GM12864 (cell line): ENCODE data around the gene MEX3D.

Source experiments
- DNase-seq: peaks from one replicate; pipeline ENCODE4 v3.0.0-alpha.2; 2011; ENCODE audit warnings: low read depth
- H3K4me3 ChIP-seq: 2 replicates; pipeline ENCODE4 v1.5.1; 2011; ENCODE audit warnings: mild to moderate bottlenecking, low read depth, low read length, control low read depth
- TF ChIP-seq, protein P1 (sequence below): IDR thresholded peaks from 2 replicates; pipeline ENCODE4 v1.5.1; 2011; ENCODE audit warnings: low read depth, mild to moderate bottlenecking, moderate library complexity, low read length, control low read depth, inconsistent platforms; ENCODE audit errors: missing control alignments

MEX3D gene

DNA sequence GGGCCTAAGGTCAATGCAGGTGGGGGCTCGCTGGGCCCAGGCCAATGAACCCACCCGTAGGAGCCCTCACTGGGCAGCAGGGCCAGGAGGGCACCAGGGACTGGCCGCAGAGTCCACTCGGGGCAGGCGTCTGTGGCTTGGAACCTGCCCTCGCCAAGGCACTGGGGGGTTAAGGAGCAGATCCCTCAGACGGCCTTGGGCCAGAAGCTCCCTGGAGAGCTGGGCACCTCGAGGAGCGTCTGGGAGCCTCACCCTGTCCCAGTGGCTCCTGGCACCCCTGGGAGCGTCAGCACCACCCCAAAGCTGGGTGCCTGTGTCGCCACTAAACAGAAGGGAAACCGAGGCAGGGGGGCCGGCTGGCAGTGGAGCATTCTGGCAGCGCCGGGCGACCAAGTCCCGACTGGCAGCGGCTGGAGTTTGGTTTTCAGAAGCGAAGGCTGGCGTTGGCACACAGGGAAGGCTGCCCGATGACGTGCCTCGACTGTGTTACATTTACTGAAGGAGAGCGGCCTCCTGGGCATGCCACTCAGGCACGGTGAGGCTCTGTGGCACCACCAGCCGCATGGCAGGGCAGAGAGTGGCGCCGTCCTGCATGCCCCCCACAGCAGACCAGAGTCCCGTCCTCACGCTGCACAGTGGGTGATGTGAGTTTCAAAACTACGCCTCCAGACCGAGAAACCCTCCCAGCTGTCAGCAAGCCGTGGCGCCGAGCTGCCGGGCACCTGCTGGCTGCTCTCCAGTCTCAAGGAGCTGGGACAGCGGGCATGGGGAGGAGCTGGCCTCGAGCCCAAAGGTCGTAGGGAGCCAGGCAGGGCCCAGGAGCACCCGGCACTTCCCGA, 9.2 kb upstream of the MEX3D start:
- TF ChIP-seq, protein P1, sequence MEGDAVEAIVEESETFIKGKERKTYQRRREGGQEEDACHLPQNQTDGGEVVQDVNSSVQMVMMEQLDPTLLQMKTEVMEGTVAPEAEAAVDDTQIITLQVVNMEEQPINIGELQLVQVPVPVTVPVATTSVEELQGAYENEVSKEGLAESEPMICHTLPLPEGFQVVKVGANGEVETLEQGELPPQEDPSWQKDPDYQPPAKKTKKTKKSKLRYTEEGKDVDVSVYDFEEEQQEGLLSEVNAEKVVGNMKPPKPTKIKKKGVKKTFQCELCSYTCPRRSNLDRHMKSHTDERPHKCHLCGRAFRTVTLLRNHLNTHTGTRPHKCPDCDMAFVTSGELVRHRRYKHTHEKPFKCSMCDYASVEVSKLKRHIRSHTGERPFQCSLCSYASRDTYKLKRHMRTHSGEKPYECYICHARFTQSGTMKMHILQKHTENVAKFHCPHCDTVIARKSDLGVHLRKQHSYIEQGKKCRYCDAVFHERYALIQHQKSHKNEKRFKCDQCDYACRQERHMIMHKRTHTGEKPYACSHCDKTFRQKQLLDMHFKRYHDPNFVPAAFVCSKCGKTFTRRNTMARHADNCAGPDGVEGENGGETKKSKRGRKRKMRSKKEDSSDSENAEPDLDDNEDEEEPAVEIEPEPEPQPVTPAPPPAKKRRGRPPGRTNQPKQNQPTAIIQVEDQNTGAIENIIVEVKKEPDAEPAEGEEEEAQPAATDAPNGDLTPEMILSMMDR = no peak
- DNase-seq = no peak
- H3K4me3 ChIP-seq = no peak overlapping the region

DNA sequence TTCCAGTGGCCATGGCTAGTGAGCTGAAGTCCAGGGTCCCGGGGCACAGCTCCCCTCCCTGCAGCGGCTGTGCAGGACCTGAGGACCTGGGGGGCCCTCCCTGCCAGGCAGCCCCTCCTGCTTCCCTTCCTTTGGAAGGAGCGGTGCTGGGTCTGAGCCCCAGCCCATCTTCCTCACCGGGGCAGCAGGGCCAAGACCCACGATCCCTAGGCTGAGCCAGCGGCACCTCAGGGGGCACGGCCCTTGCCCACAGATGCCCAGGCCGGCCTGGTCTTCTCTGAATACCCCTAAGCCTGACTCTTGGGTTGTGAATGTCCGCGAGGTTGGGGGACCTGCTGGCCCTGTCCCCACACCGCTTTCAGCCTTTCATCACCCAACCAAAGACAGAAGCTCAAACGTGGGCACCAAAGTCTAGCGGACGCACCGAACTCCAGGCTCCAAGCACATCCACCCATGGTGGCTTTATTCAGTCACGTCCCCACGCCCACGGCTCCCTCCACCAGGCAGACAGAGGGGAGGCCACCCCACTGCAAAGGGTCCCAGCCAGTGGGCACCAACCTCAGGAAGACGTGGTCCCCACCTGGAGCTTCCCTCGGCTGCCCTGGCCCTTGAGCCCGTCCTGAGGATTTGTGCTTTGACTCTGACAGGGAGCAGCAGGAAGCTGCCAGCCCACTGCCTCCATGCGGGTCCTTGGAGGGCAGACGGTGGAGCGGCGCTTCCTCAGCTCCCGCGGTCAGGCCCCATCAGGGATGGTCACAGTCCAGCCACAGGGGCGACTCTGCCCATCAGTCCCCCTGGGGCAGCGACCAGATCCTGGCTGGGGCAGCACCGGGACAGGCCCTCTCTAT, 8.3 kb upstream of the MEX3D start:
- no peak for DNase-seq
- TF ChIP-seq, protein P1 = no peak
- no peak overlapping the region for H3K4me3 ChIP-seq

DNA sequence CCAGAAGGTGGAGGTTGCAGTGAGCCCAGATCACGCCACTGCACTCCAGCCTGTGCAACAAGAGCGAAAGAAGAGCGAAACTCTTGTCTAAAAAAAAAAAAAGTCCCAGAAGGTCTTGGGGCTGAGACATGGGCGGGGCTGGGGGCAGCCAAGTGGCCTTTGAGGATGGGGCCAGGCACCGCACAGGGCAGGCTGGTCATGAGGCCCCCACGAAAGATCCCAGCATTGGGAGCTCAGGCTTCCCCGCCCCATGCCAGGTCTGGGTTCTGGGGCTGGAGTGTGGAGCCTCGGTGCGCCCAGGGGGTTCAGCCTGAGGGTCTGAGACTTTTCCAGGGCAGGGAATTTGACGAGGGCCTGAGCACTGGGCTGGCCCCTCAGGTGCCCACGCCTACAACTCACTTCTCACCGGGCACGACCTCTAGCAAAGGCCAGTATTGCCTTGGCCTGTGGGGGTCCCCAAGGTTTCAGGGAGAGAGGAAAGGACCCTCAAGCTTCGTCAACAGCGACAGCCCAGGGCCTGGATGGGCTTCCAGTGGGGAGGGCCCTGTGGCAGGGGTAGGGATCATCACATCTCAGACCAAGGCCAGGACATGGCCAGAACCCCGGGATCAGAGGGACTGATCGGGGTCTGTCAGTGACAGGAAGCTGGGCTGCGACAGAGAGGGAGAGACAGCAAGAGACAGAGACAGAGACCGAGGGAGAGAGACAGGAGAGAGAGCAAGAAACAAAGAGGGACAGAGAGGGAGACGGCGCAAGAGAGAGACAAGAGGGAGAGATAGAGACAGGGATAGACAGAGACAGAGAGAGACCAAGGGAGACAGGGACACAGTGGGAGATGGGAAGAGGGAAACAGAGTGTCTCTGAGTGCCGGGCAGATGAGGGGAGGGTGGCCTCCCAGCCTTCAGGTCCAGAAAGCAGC, 7.5 kb upstream of the MEX3D start:
- TF ChIP-seq, protein P1 = no peak
- no peak overlapping the region for H3K4me3 ChIP-seq
- no peak for DNase-seq

DNA sequence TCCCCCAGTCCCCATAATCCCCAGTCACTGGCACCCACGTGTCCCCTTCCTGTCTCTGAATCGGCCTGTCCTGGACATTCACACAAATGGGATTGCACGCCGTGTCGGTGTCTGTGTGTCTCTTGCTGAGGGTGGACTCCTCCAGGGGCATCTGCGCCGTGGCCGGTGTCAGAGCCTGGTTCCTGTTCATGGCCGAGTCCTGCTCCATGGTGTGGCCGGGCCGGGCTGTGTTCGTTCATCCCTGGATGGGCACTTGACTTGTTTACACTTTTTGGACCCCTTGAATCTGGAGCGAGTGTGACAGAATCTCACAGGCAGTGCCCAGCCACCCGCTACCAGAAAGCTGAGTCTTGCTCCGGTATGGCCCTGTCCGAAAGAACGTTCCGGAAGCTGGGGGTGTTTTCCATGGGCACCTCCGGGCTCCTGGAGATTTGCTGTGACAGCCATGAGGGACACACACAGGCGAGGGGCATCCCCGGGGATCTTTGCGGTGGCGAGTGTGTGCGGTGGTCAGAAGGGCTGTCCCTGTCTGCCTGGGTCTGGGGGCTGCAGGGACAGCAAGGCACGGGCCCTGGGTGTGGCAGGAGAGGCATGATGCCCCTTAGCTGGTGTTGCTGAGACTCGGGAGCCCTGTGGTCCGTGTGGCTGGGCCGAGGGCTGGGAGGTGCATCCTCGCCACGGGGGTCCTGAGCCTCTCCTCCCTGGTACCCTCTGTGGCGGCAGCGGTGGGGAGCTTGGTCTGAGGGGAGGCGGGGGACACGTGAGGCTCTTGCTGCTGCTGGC, 6.4 kb upstream of the MEX3D start:
- TF ChIP-seq, protein P1 = no peak
- no peak for DNase-seq
- no peak overlapping the region for H3K4me3 ChIP-seq

DNA sequence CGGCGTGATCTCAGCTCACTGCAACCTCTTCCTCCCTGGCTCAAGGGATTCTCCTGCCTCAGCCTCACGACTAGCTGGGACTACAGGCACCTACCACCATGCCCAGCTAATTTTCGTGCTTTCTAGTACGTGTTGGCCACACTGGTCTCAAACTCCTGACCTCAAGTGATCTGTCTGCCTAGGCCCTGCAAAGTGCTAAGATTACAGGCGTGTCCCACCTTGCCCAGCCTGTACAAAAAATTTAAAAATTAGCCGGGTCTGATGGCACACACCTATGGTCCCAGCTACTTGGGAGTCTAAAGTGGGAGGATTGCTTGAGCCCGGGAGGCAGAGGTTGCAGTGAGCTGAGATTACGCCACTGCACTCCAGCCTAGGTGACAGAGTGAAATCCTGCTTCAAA, 4.7 kb upstream of the MEX3D start:
- no peak for DNase-seq
- TF ChIP-seq, protein P1 = no peak
- H3K4me3 ChIP-seq = no peak overlapping the region

DNA sequence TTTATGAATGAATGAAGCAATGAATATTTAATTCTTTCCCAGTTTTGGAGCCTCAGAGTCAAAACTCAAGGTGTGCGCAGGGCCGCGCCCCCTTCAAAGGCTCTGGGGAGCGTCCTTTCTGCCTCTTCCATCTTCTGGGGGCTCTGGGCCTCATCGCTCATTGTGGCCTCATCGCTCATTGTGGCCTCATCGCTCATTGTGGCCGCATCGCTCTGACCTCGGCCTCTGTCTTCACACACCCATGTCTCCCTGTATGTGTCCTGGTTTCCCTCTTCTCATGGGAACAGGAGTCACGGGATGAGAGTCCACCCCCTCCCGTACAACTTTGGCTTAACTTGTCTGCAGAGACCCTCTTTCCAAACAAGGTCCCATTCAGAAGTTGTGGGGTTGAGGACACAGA, 3.2 kb upstream of the MEX3D start:
- no peak overlapping the region for H3K4me3 ChIP-seq
- TF ChIP-seq, protein P1 = no peak
- DNase-seq = no peak
